Measurements from ENCODE around the gene ABCB11.

- TF ChIP-seq CTCF (IDR thresholded peaks at IDR 0.05 in 8 of 11, conservative IDR thresholded peaks at IDR 0.05 in 3 of 11), result no peak
- no peak for TF ChIP-seq POLR2AphosphoS5 (IDR thresholded peaks at IDR 0.05)
Measured at GRCh38 chr2:168945508-168945907, 85.6 kb downstream of the ABCB11 start.

Data from spleen (tissue), 7 donors.